OCI-LY7 (cell line): ENCODE data around the gene ABCC12.

Experiments used
- EZH2phosphoT487 ChIP-seq: fragments of 200-600 bp; sonication (generic); IDR thresholded peaks from 2 replicates; pipeline ENCODE4 v1.6.1; 2018; ENCODE audit warnings: low read depth, borderline replicate concordance, mild to moderate bottlenecking, mixed run types, antibody characterized with exemption, low read length, moderate library complexity, mixed read lengths
- TF ChIP-seq, protein P1 (sequence below): fragments of 200-600 bp; sonication (generic); conservative IDR thresholded peaks from 2 replicates; pipeline ENCODE4 v1.5.1; 2014; ENCODE audit warnings: mild to moderate bottlenecking, antibody characterized with exemption, low read length, moderate library complexity, mixed read lengths

DNA sequence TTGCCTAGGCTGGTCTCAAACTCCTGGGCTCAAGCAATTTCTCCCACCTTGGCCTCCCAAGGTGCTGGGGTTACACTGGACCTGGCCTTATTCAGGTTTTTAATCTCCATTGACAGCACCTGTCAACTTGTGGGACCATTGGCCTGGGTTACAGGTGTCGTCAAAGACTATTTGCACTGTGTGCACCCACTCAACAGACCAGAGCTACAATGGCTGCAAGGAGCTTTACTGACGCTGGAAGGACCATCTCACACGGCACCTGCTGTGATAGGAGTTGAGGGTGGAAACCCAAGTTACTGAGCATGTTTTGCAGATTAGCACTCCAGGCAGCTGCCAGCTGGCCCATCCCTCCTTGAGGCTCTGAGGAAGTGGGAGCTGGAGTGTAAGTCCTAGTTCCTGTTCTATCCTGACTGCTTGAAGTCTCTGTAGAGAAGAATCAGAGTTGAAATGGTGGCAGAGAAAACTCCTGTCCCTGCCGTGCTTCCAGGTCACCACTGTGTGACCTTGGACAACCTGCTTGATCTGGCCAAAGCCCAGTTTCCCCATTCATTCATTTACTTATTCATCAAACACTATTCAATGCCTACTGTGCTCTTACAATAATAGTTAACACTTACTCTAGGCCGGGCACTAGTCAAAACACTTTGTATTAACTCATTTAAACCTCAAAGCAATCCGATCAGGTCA is 45.9 kb upstream of the ABCC12 start:
- no peak for TF ChIP-seq EZH2phosphoT487
- TF ChIP-seq, protein P1, sequence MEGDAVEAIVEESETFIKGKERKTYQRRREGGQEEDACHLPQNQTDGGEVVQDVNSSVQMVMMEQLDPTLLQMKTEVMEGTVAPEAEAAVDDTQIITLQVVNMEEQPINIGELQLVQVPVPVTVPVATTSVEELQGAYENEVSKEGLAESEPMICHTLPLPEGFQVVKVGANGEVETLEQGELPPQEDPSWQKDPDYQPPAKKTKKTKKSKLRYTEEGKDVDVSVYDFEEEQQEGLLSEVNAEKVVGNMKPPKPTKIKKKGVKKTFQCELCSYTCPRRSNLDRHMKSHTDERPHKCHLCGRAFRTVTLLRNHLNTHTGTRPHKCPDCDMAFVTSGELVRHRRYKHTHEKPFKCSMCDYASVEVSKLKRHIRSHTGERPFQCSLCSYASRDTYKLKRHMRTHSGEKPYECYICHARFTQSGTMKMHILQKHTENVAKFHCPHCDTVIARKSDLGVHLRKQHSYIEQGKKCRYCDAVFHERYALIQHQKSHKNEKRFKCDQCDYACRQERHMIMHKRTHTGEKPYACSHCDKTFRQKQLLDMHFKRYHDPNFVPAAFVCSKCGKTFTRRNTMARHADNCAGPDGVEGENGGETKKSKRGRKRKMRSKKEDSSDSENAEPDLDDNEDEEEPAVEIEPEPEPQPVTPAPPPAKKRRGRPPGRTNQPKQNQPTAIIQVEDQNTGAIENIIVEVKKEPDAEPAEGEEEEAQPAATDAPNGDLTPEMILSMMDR: no peak
